ENCODE measurements around the gene SLC35F1.

SLC35F1 gene

DNA sequence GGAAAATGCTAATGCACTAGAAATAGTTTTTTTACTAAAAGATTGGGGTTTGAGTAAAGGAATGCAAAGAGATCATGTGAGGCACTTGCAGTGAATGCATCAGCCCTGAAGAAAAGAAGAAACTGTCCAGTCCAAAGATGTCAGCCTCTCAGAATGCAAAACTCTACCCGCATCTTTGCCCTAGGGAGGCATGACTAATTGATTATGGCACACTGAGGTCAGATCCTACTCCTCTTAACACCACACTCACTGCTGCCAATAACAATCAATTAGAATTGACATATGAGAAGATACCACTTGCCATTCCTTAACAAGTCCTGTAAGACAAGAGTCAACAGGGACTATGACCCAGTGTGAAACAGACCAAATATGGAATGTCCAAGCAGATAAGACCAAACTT, 378.7 kb downstream of the SLC35F1 start:
- no peak for DNase-seq

DNA sequence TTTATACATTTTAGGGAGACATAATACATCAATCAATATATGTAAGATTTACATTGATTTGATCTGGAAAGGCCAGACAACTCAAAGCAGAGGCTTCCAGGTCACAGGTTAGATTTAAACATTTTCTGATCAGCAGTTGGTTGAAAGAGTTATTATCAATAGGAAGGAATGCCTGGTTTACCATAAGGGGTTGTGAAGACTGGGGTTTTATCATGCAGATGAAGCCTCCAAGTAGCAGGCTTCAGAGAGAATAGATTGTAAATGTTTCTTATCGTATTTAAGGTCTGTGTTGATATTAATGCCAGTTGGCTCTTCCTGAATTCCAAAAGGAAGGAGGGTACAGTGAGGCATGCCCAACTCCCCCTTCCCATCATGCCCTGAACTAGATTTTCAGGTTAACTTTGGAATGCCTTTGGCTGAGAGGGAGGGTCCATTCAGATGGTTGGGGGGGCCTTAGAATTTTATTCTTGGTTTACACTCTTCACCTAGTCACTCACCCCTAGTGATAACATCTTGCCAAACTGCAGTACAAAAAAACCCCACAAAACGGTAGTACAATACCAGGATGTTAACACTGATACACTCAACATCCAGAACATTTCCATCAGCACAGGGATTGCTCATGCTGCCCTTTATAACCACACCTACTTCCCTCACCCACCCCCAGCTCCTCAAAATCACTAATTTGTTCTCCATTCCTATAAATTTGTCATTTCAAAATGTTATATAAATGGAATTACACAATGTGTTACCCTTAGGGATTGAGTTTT, 381.5 kb downstream of the SLC35F1 start:
- no peak for DNase-seq

GRCh38 chr6:118292558-118292957, 385.5 kb downstream of the SLC35F1 start:
- DNase-seq = no peak

GRCh38 chr6:118294906-118295305, 387.8 kb downstream of the SLC35F1 start:
- no peak for DNase-seq

- no peak for DNase-seq
These were observed 388.3 kb downstream of the SLC35F1 start for GRCh38 chr6:118295336-118295735.

- DNase-seq = no peak
These were observed 389.3 kb downstream of the SLC35F1 start for GRCh38 chr6:118296129-118296901.

- no peak for DNase-seq
These were observed 390.8 kb downstream of the SLC35F1 start for GRCh38 chr6:118297821-118298220.

- DNase-seq = no peak
These were observed 391.7 kb downstream of the SLC35F1 start for GRCh38 chr6:118298476-118299427.

- DNase-seq = no peak
These were observed 392.4 kb downstream of the SLC35F1 start for GRCh38 chr6:118299457-118299856.

GRCh38 chr6:118304321-118304720, 397.3 kb downstream of the SLC35F1 start:
- DNase-seq = no peak

DNA sequence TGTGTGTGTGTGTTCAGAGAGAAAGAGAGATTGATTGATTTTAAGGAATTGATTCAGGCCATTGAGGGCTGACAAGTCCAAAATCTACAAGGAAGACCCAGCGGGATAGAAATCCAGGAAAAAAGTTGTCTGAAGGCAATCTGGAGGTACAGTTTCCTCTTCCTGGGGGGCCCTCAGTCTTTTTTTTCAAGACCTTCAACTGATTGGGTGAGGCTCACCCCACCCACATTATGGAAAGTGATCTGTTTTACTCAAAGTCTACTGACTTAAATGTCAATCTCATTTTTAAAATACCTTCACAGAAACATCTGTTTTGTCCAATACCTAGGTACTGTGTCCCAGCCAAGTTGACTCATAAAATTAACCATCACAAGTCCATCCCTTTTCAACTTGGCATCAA, 398.0 kb downstream of the SLC35F1 start:
- no peak for DNase-seq

DNA sequence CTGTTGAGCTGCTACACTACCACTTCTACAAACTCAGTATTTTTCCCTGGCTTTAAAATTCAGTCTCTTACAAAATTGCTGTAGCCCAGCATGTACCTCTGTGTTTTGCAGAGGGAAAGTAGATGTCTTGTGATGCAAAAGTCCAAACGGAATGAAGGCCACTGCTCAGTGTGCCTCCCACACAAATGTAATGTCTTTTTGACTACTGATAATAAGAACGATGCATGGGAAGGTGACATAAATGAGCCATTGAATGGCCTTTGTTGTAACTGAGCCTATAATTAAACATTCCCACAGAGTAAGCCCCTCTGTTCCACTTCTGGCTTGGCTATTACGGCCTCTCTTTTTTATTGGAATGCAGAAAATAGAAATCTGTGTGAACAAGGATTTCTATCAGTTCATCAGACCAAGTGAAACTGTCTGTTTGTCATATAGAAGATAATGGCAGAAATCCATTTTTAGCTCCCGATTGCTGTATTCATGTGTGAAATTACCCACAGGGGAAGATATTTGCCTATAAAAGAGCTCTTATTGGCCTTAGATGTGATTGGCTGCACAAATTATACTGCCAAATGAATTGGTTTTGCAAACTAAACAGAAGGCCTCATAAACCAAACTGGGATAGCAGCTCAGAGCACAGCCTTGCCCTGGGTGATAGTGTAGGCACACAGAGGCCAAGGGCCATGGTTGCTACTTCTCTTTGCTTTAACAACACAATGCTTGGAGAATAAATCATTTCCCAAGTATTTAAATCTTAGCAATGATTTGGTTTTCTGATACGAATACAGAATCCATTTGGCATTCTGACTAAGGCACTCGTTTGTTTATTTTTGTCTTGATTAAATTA, 399.6 kb downstream of the SLC35F1 start:
- no peak for DNase-seq

- no peak for DNase-seq
These were observed 400.5 kb downstream of the SLC35F1 start for GRCh38 chr6:118307581-118307980.

DNA sequence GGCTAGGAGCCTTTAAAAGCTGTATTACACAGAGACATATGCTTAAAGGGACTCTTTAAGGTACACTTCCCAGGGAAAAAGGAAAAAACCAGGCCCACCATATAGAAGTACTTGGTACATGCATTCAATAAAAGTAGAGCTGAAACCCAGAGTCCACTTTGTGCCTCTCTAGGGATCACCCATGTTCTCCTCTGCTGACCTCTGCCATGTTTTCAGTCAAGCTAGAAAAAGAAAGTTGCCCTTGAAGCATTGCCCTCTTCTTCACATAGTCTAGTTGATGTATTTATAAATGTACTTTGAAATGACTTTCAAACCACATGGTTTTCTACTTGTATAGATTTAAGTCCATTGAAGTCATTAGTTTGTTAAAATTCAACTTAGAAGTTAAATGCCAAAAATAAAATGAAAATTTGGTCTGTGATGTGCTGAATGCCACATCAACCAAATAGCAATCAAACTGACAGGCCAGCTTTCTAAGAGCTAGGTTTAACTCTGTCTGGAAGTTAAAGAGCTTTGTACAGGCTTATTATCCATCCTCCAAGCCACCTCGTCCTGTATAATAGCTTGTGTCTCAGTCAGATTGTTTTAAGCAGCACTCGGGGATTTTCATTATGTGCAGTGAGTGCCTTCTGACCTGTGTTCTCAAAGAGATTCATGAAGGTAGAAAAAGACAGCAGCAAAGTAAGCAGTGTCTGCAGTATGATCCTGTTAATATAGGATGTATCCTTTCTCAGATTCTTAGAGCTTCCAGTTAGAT, 402.5 kb downstream of the SLC35F1 start:
- no peak for DNase-seq

GRCh38 chr6:118313208-118313607, 406.1 kb downstream of the SLC35F1 start:
- DNase-seq = no peak

- DNase-seq = no peak
These were observed 406.7 kb downstream of the SLC35F1 start for GRCh38 chr6:118313762-118314161.

- no peak for DNase-seq
These were observed 409.8 kb downstream of the SLC35F1 start for GRCh38 chr6:118316796-118317384.

DNA sequence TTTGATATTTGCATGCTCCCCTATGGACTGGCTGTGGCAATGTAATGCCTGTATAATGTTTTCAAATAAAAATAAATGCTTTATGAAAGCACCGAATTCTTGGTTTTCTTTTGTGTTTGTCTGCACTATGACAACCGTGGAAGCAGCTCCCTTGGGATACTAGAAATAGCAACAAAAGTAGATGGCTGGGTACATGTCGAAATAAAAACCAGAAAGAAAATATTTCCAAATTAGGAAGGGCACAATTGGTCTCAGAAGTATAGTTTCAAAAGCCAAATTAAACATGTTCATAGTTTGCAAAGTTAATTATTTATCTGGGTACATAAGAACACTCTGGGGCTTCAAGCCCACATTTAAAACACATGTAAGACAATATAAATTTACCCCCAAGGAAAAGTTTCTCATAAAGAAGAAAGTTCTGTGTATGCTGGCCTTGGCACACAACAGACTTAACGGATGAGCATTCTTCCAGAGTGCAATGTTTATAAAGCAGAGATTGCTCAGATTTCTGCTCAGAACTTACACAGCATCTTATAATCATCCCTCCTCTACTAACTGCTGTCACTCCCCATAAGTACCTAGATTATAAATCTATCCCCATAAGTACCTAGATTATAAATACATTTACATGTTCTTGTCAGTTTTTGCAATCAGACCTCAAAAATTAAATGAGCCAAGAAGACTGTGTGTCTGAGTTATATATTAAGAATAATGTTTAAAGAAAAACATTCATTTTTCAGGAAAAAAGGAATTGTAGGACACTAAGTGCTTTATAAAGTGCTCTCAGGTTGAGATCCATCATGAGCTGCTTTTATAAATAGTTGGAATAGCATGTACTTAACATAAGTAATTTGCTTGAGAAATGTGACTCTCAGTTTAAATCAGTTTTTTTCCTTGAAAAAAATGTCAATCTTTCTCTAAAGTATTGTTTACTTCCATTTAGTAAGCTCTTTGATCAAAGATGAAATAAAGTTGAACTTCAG, 410.8 kb downstream of the SLC35F1 start:
- DNase-seq = no peak

- no peak for DNase-seq
These were observed 411.6 kb downstream of the SLC35F1 start for GRCh38 chr6:118318648-118319047.

DNA sequence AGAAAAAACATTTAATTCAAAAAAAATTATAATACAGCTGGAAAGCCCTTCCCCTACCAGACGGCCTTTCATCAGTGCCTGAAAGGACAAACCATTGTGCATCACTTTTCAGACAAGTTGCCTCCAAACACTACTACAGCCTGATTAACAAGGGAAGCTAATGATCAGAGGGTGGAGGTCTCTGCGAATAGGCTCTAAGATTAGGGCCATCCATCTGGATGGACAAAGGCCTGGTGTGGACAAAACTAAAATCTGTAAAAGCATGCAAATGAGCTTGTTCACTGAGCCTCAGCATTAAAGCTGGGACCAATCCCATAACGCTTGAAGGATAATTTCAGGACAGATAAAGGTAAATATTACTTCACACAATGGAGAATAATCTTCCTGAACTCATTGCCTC, 412.4 kb downstream of the SLC35F1 start:
- DNase-seq = no peak

All from CD4-positive, alpha-beta T cell treated with Interleukin-6 for 4 hours (primary cell).